HepG2 (cell line): ENCODE measurements around the gene C16orf82. TPM values are rescaled to one million over a fixed set of nuclear protein-coding genes. Genes with fewer than 3 reads are reported as not detected.

Experiments
- ATF7-NPFF ChIP-seq: sonication (generic); formaldehyde crosslinking; IDR thresholded peaks from 2 replicates; pipeline ENCODE4 v1.8.1; 2023; ENCODE audit warnings: mild to moderate bottlenecking, low read depth, missing genetic modification reagents, moderate library complexity
- PLRG1 ChIP-seq: fragments of 450-650 bp; conservative IDR thresholded peaks from 2 replicates; pipeline ENCODE4 v1.6.1; 2016
- SP1 ChIP-seq, 2 experiments: fragments of 450-650 bp in 1 of 2; sonication (generic) in 1 of 2; formaldehyde crosslinking in 1 of 2; IDR thresholded peaks; 2 replicates each; pipeline versions ENCODE4 v1.4.0 to v1.6.1; 2016 to 2020; ENCODE audit warnings: missing genetic modification reagents in 1 of 2
- TP53 ChIP-seq: sonication (generic); formaldehyde crosslinking; conservative IDR thresholded peaks from 2 replicates; pipeline ENCODE4 v1.4.0; 2020; ENCODE audit warnings: missing genetic modification reagents
- ZNF230 ChIP-seq: sonication (generic); formaldehyde crosslinking; IDR thresholded peaks from 2 replicates; pipeline ENCODE4 v1.4.0; 2020; ENCODE audit warnings: mild to moderate bottlenecking, missing genetic modification reagents
- ZNF512 ChIP-seq: sonication (generic); formaldehyde crosslinking; IDR thresholded peaks from 2 replicates; pipeline ENCODE4 v1.4.0; 2020; ENCODE audit warnings: mild to moderate bottlenecking, missing genetic modification reagents
- polyA plus RNA-seq, 8 experiments: library from polyadenylated mRNA; depleted of rRNA in 3 of 8; stranded (reverse) in 7 of 8; unstranded in 1 of 8; fragments of >200 nt; fragmentation: Illumina TruSeq in 4 of 8; extraction: Trizol in 4 of 8; gene quantifications; 2 replicates each; pipeline versions ENCODE4 v1.2.1 to v1.2.3, GENCODE V29; 2011 to 2016; ENCODE audit warnings: low read depth in 4 of 8, missing spikeins in 1 of 8, mixed read lengths in 1 of 8; ENCODE audit not compliant: insufficient read depth in 1 of 8
- total RNA-seq, 5 experiments: library from RNA; depleted of rRNA; stranded (reverse); fragments of >200 nt; fragmentation: Illumina TruSeq; extraction: Trizol; gene quantifications; 2 replicates each; pipeline ENCODE4 v1.2.3, GENCODE V29; 2016; ENCODE audit warnings: low read depth in 1 of 5
- TF ChIP-seq, protein P1 (sequence below): sonication (generic); formaldehyde crosslinking; IDR thresholded peaks from 2 replicates; pipeline ENCODE4 v1.8.0; 2022; ENCODE audit warnings: mild to moderate bottlenecking, missing genetic modification reagents, moderate library complexity
- TF ChIP-seq, protein P2 (sequence below): sonication (generic); formaldehyde crosslinking; IDR thresholded peaks from 2 replicates; pipeline ENCODE4 v1.9.0; 2021; ENCODE audit warnings: missing genetic modification reagents, mild to moderate bottlenecking, borderline replicate concordance
- TF ChIP-seq, protein P3 (sequence below): sonication (generic); formaldehyde crosslinking; IDR thresholded peaks from 2 replicates; pipeline ENCODE4 v1.8.1; 2023; ENCODE audit warnings: mild to moderate bottlenecking, missing genetic modification reagents

C16orf82 gene
- total and polyA plus RNA-seq, 2 of the 13 experiments (the other 11 are each of a cell fraction or from before 2014, with no cell fraction given): not detected

- no peak for TF ChIP-seq ZNF230 (CRISPR knock-in tag)
- TF ChIP-seq, protein P1, sequence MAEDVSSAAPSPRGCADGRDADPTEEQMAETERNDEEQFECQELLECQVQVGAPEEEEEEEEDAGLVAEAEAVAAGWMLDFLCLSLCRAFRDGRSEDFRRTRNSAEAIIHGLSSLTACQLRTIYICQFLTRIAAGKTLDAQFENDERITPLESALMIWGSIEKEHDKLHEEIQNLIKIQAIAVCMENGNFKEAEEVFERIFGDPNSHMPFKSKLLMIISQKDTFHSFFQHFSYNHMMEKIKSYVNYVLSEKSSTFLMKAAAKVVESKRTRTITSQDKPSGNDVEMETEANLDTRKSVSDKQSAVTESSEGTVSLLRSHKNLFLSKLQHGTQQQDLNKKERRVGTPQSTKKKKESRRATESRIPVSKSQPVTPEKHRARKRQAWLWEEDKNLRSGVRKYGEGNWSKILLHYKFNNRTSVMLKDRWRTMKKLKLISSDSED (CRISPR knock-in tag): no peak
- 0 out of 2 replicates have a peak, but pooled peaks have one; percentile 29 for TF ChIP-seq PLRG1
- TF ChIP-seq TP53 (CRISPR knock-in tag): no peak
- TF ChIP-seq SP1 (IDR thresholded peaks at IDR 0.05): peak; percentile 50; the same call in 1 of the 2 replicates
- TF ChIP-seq SP1 (CRISPR knock-in tag; IDR thresholded peaks at IDR 0.05): no peak
- TF ChIP-seq, protein P2, sequence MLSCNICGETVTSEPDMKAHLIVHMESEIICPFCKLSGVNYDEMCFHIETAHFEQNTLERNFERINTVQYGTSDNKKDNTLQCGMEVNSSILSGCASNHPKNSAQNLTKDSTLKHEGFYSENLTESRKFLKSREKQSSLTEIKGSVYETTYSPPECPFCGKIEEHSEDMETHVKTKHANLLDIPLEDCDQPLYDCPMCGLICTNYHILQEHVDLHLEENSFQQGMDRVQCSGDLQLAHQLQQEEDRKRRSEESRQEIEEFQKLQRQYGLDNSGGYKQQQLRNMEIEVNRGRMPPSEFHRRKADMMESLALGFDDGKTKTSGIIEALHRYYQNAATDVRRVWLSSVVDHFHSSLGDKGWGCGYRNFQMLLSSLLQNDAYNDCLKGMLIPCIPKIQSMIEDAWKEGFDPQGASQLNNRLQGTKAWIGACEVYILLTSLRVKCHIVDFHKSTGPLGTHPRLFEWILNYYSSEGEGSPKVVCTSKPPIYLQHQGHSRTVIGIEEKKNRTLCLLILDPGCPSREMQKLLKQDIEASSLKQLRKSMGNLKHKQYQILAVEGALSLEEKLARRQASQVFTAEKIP (CRISPR knock-in tag): no peak
- peak; percentile 96; the same call in 1 of the 2 replicates for TF ChIP-seq ZNF512 (CRISPR knock-in tag)
- TF ChIP-seq ATF7-NPFF (CRISPR knock-in tag): no peak
- TF ChIP-seq, protein P3, sequence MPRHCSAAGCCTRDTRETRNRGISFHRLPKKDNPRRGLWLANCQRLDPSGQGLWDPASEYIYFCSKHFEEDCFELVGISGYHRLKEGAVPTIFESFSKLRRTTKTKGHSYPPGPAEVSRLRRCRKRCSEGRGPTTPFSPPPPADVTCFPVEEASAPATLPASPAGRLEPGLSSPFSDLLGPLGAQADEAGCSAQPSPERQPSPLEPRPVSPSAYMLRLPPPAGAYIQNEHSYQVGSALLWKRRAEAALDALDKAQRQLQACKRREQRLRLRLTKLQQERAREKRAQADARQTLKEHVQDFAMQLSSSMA (CRISPR knock-in tag): no peak
Measured at GRCh38 chr16:27108826-27109665, 42.3 kb downstream of the C16orf82 start (continued).
